Lower lobe of right lung (tissue), 2 donors: ENCODE data around the gene ECHS1. TPM values are rescaled to one million over a fixed set of nuclear protein-coding genes. Genes with fewer than 3 reads are reported as not detected.

ENCODE experiments used
- ATAC-seq, 2 donors: fragments of 200-7000 bp; cut with Tn5 transposase; one replicate each; pipeline ENCODE4 v1.9.1; 2020 to 2022; ENCODE audit warnings: mild to moderate bottlenecking in 2 of 2, moderate library complexity in 2 of 2
- DNase-seq: peaks from one replicate; pipeline ENCODE4 v3.0.0-alpha.2; 2020
- H3K27ac ChIP-seq: fragments of 200-600 bp; one replicate; pipeline ENCODE4 v1.8.0; 2022
- H3K27me3 ChIP-seq: fragments of 200-600 bp; one replicate; pipeline ENCODE4 v1.8.0; 2022; ENCODE audit warnings: low read depth
- H3K36me3 ChIP-seq: fragments of 200-600 bp; one replicate; pipeline ENCODE4 v1.8.0; 2022; ENCODE audit warnings: mild to moderate bottlenecking
- H3K4me1 ChIP-seq: fragments of 200-600 bp; one replicate; pipeline ENCODE4 v1.8.0; 2022
- H3K4me3 ChIP-seq: fragments of 200-600 bp; one replicate; pipeline ENCODE4 v1.8.0; 2022; ENCODE audit warnings: mild to moderate bottlenecking
- H3K9me3 ChIP-seq: fragments of 200-600 bp; one replicate; pipeline ENCODE4 v1.8.0; 2022
- intact Hi-C: fragments of 100-400 bp; cut with DNase I; formaldehyde crosslinking; loops from one replicate; pipeline ENCODE4 v1.11.0; 2022
- total RNA-seq: library from RNA; stranded (reverse); fragmentation: NEBNext Ultra II Directional; extraction: Animal tissue kit (Norgen Biotek cat#: 25700); gene quantifications from one replicate; pipeline ENCODE4 v1.2.1, GENCODE V29; 2021
- TF ChIP-seq, protein P1 (sequence below): fragments of 200-600 bp; IDR thresholded peaks from one replicate; pipeline ENCODE4 v1.8.0; 2022; ENCODE audit warnings: antibody characterized with exemption, mild to moderate bottlenecking
- donor health status: DM: no; HTN: yes; CAD: no; lungs with severe emphysema.

The ECHS1 gene
- total RNA-seq, 1 donor from 2014 or later, result 59.5 TPM

DNA sequence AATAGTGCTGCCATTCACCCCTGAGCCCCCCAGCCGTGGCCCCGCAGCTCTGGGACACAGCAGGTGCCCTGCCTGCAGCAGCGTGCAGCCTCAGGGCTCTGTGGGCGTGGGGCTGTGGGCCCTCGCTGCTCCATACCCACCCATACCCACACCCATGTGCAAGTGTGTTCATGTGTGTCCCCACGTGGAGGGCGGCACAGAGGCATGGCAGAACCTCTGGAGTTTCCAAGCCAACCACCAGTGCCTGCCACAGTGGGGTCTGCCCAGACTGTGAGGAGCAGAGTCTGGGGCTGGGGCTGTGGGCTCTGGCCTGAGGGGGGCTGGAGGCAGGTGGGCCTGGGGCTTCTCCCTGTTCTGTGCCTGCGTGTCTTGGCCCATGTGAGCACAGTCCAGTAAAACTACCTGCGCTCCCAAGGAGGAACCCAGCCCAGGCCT is 23.6 kb downstream of the ECHS1 start:
- Histone ChIP-seq H3K27me3 (peaks cover 42% of the 10 kb centered on the region), H3K4me3 (no peak overlapping the region), H3K4me1 (no peaks in the 10 kb centered on the region), H3K36me3 (no peaks in the 10 kb centered on the region), H3K9me3 (no peaks in the 10 kb centered on the region), H3K27ac (no peak overlapping the region)
- TF ChIP-seq, protein P1, sequence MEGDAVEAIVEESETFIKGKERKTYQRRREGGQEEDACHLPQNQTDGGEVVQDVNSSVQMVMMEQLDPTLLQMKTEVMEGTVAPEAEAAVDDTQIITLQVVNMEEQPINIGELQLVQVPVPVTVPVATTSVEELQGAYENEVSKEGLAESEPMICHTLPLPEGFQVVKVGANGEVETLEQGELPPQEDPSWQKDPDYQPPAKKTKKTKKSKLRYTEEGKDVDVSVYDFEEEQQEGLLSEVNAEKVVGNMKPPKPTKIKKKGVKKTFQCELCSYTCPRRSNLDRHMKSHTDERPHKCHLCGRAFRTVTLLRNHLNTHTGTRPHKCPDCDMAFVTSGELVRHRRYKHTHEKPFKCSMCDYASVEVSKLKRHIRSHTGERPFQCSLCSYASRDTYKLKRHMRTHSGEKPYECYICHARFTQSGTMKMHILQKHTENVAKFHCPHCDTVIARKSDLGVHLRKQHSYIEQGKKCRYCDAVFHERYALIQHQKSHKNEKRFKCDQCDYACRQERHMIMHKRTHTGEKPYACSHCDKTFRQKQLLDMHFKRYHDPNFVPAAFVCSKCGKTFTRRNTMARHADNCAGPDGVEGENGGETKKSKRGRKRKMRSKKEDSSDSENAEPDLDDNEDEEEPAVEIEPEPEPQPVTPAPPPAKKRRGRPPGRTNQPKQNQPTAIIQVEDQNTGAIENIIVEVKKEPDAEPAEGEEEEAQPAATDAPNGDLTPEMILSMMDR, result no peak
- ATAC-seq (no peak), DNase-seq (no peak)
- intact Hi-C loops, result no loop called here

DNA sequence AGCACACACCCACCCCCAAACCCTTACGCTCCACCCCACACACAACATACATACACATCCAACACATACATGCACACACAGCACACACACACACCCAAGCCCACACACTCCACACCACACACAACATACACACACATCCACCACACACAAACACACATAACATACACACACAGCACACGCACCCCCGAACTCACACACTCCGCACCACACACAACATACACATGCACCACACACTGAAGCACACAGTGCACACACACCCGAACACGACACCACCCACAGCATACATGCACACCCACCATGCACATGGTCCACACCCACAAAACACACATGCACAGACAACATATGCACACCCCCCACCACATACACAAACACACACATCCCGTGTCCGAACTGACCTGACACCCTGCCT is 24.0 kb downstream of the ECHS1 start:
- intact Hi-C loops, result no loop called here
- no peak overlapping the region for H3K4me3 ChIP-seq
- H3K36me3 ChIP-seq, result no peaks in the 10 kb centered on the region
- no peak for DNase-seq
- TF ChIP-seq, protein P1, result no peak
- H3K4me1 ChIP-seq, result no peaks in the 10 kb centered on the region
- no peaks in the 10 kb centered on the region for H3K9me3 ChIP-seq
- peaks cover 44% of the 10 kb centered on the region for H3K27me3 ChIP-seq
- no peak for ATAC-seq
- H3K27ac ChIP-seq, result no peak overlapping the region

DNA sequence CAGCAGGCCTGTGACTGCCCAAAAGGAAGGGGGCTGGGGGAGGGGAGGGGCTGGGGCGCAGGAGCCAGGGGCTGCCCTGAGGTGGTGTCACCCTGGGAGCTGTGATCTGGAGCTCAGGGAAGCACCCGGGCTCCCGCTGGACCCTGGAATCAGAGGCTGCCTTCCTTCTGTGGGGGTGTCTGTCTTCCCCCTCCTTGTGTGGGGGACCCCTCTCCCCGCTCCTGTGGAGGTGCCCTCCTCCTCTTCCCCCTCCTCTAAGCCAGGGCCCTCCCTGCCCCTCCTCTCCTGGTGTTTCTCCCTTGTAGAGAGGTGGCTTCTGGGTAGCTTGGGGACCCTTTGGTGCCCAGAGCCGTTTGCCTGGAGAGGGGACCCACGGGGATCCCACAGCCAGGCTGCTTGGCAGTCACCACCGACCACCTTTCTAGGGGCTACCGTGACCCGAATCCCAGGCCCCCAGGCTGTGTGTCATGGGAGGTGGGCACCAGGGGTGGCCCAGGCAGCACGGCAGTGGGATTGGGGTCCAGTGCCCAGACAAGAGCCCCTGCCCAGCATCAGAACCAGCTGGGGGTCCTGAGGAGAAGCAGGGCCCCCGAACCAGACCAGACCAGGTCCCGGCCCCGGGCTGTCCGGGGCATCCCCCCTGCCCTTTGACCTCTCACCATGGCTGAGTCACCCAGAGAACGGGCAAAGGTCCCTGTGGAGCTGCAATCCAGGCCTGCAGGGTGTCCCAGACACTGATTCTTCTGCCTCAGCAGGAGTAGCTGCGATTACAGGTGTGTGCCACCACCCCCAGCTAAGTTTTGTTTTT is 25.2 kb downstream of the ECHS1 start:
- intact Hi-C loops, result no loop called here
- Histone ChIP-seq H3K36me3 (no peaks in the 10 kb centered on the region), H3K4me3 (no peak overlapping the region), H3K4me1 (no peaks in the 10 kb centered on the region), H3K27ac (no peak overlapping the region), H3K9me3 (no peaks in the 10 kb centered on the region), H3K27me3 (peaks cover 51% of the 10 kb centered on the region)
- ATAC-seq (no peak), DNase-seq (peak; percentile 34)
- TF ChIP-seq, protein P1, result no peak

DNA sequence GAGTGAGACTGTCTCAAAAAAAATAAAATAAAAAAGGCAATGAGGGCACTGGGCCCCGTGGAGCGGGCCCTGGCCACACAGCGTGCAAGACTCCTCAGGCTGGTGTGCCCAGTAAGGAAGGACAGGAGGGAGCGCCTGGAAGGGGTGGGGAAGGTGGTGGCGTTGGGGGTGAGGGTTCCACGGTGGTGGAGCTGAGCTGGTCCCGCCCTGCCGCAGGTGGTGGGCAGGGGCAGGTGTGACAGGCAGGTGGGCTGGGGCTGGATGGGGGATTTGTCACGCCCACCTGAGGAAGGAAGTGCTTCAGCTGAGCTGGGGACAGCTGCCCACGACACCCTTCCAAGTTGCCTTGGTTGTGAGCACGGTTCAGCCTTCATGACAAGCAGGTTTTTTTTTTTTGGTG is 26.7 kb downstream of the ECHS1 start:
- no peaks in the 10 kb centered on the region for H3K4me1 ChIP-seq
- ATAC-seq (no peak), DNase-seq (no peak)
- TF ChIP-seq, protein P1, result no peak
- intact Hi-C loops, result no loop called here
- peaks cover 51% of the 10 kb centered on the region for H3K27me3 ChIP-seq
- no peak overlapping the region for H3K27ac ChIP-seq
- H3K4me3 ChIP-seq, result no peak overlapping the region
- H3K9me3 ChIP-seq, result no peaks in the 10 kb centered on the region
- no peaks in the 10 kb centered on the region for H3K36me3 ChIP-seq

DNA sequence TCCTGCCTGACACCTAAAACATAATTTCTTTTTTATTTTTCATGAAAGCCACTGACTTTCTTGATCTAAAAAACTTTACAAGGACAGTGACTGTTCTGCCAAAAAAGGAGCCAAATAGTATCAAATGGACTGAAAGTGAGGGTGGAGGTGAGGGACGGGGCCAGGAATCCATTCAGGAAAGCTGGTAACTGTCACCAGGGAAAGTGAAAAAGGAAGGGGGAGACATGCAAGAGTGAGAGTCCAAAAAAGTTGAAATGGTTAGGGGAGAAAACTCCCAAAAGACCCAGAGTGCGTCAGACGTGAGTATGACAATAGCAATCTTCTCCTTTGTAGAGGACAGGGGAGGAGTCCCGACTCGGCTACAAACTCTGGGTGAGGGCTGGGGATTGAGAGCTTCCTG is 28.9 kb downstream of the ECHS1 start:
- ATAC-seq, result no peak
- TF ChIP-seq, protein P1, result no peak
- Histone ChIP-seq H3K27me3 (peaks cover 49% of the 10 kb centered on the region), H3K4me1 (no peaks in the 10 kb centered on the region), H3K9me3 (no peaks in the 10 kb centered on the region), H3K27ac (no peak overlapping the region), H3K36me3 (no peaks in the 10 kb centered on the region), H3K4me3 (no peak overlapping the region)
- DNase-seq, result no peak
- intact Hi-C loops, result no loop called here
